Upper lobe of left lung (tissue), 6 donors: Measurements from ENCODE around the gene PPM1J. TPM values are rescaled to one million over a fixed set of nuclear protein-coding genes. Genes with fewer than 3 reads are reported as not detected.

Experiments used
- ATAC-seq, 2 donors: fragments of 200-7000 bp; cut with Tn5 transposase; one replicate each; pipeline ENCODE4 v1.9.1; 2022; ENCODE audit warnings: mild to moderate bottlenecking in 2 of 2, moderate library complexity in 2 of 2; ENCODE audit not compliant: low FRiP score in 2 of 2
- DNase-seq, 2 donors: peaks; one replicate each; pipeline ENCODE4 v3.0.0-alpha.2; 2019 to 2020
- H3K27ac ChIP-seq, 4 donors: fragments of 200-600 bp; sonication (generic); one replicate each; pipeline ENCODE4 v1.5.1; 2016 to 2019
- H3K27me3 ChIP-seq, 4 donors: fragments of 200-600 bp; sonication (generic); one replicate each; pipeline ENCODE4 v1.5.1; 2017 to 2019
- H3K36me3 ChIP-seq, 4 donors: fragments of 200-600 bp; sonication (generic); one replicate each; pipeline ENCODE4 v1.5.1; 2016 to 2019
- H3K4me1 ChIP-seq, 4 donors: fragments of 200-600 bp; sonication (generic); one replicate each; pipeline ENCODE4 v1.5.1; 2018 to 2019
- H3K4me3 ChIP-seq, 4 donors: fragments of 200-600 bp; sonication (generic); one replicate each; pipeline ENCODE4 v1.5.1; 2017 to 2019; ENCODE audit warnings: mild to moderate bottlenecking in 2 of 4, moderate library complexity in 1 of 4
- H3K9me3 ChIP-seq, 4 donors: fragments of 200-600 bp; sonication (generic); one replicate each; pipeline ENCODE4 v1.5.1; 2018 to 2019
- CTCF ChIP-seq, 6 experiments: fragments of 450-650 bp in 4 of 6; fragments of 200-600 bp in 2 of 6; sonication (generic) in 2 of 6; IDR thresholded peaks; one replicate each; pipeline ENCODE4 v1.5.1; 2016 to 2019; ENCODE audit warnings: antibody characterized with exemption in 6 of 6
- EP300 ChIP-seq, 4 donors: sonication (generic); formaldehyde crosslinking; IDR thresholded peaks; one replicate each; pipeline ENCODE4 v1.5.1; 2017; ENCODE audit warnings: antibody characterized with exemption in 4 of 4, control low read depth in 2 of 4
- POLR2A ChIP-seq, 4 donors: fragments of 450-650 bp; IDR thresholded peaks; one replicate each; pipeline ENCODE4 v1.5.1; 2016 to 2017; ENCODE audit warnings: antibody characterized with exemption in 4 of 4, mild to moderate bottlenecking in 2 of 4
- POLR2AphosphoS5 ChIP-seq, 2 donors: sonication (generic); formaldehyde crosslinking; IDR thresholded peaks; one replicate each; pipeline ENCODE4 v1.5.1; 2017; ENCODE audit warnings: antibody characterized with exemption in 2 of 2
- WGBS, 2 donors: methylation state at CpG; one replicate each; pipeline ENCODE4 v1.1.5; 2017 to 2018; 5-methylcytosine and 5-hydroxymethylcytosine counted together
- total RNA-seq, 6 donors: library from RNA; depleted of rRNA in 4 of 6; stranded (reverse); fragments of >200 nt in 4 of 6; gene quantifications; one replicate each; pipeline versions ENCODE4 v1.1.0 to v1.2.1, GENCODE V29; 2016 to 2021
- donor health status: DM: no; HTN: no; CAD: no; lungs with moderate emphysema.
- donor health status: DM: no; HTN: yes; CAD: no; lungs with severe emphysema.

Gene PPM1J
- total RNA-seq, 6 donors from 2014 or later, result 0.55 to 0.91 (median 0.74) TPM; not detected in 1

DNA sequence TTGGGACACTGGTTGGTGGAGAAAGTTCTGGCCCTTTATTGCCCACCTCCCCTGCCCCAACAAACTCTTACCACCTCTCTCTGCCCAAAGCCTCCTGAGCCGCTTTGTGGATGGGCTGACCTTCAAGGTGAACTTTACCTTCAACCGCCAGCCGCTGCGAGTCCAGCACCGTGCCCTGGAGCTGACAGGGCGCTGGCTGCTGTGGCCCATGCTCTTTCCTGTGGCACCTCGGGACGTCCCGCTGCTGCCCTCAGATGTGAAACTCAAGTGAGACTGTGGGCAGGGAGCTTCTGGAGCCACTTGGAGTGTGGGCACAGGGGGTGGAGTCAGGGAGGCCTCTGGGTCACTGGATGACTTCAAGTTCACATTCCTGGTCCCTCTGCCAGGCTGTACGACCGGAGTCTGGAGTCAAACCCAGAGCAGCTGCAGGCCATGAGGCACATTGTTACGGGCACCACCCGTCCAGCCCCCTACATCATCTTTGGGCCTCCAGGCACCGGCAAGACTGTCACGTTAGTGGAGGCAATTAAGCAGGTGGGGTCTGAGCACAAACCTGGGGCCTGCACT lies 20.7 kb downstream of the PPM1J start:
- no peak for TF ChIP-seq POLR2AphosphoS5 (IDR thresholded peaks at IDR 0.05)
- TF ChIP-seq CTCF (IDR thresholded peaks at IDR 0.05), result no peak
- TF ChIP-seq EP300 (IDR thresholded peaks at IDR 0.05), result no peak
- TF ChIP-seq POLR2A (IDR thresholded peaks at IDR 0.05), result no peak
- ATAC-seq, result no peak
- 87 to 89% methylated on average over 7 to 14 of the region's 15 CpGs for WGBS, 2 donors
- Histone ChIP-seq H3K9me3 (no peaks in the 10 kb centered on the region), H3K4me3 (no peak overlapping the region), H3K27me3 (no peaks in the 10 kb centered on the region), H3K36me3 (peaks cover 8 to 99% (median 56%) of the 10 kb centered on the region in 4 donors), H3K4me1 (peaks cover 8 to 16% (median 12%) of the 10 kb centered on the region in 4 donors), H3K27ac (no peak overlapping the region)
- peak in 1 of 2 donors; percentile 50 for DNase-seq

GRCh38 chr1:112693821-112694220 lies 21.3 kb downstream of the PPM1J start:
- DNase-seq (no peak), ATAC-seq (no peak)
- H3K4me1 ChIP-seq, result peaks cover 2 to 10% (median 6%) of the 10 kb centered on the region in 4 donors
- H3K27ac ChIP-seq, result no peak overlapping the region
- H3K9me3 ChIP-seq, result no peaks in the 10 kb centered on the region
- H3K36me3 ChIP-seq, result peaks cover 8 to 97% (median 56%) of the 10 kb centered on the region in 4 donors
- H3K4me3 ChIP-seq, result no peak overlapping the region
- TF ChIP-seq EP300 (IDR thresholded peaks at IDR 0.05) (no peak), CTCF (IDR thresholded peaks at IDR 0.05) (no peak), POLR2AphosphoS5 (IDR thresholded peaks at IDR 0.05) (no peak), POLR2A (IDR thresholded peaks at IDR 0.05) (no peak)
- WGBS, 2 donors, result 86 to 99% methylated on average over 6 of the region's 6 CpGs
- H3K27me3 ChIP-seq, result no peaks in the 10 kb centered on the region

- no peaks in the 10 kb centered on the region for H3K27me3 ChIP-seq
- TF ChIP-seq POLR2A (IDR thresholded peaks at IDR 0.05), result no peak
- no peak for TF ChIP-seq EP300 (IDR thresholded peaks at IDR 0.05)
- no peak for TF ChIP-seq CTCF (IDR thresholded peaks at IDR 0.05)
- no peak for TF ChIP-seq POLR2AphosphoS5 (IDR thresholded peaks at IDR 0.05)
- no peak for ATAC-seq
- 91 to 96% methylated on average over 4 to 5 of the region's 5 CpGs for WGBS, 2 donors
- DNase-seq, result no peak
- no peaks in the 10 kb centered on the region for H3K9me3 ChIP-seq
- H3K36me3 ChIP-seq, result peaks cover 8 to 86% (median 52%) of the 10 kb centered on the region in 4 donors
- H3K27ac ChIP-seq, result no peak overlapping the region
- no peak overlapping the region for H3K4me3 ChIP-seq
- peaks cover 0 to 4% (median 0%) of the 10 kb centered on the region in 4 donors for H3K4me1 ChIP-seq
Observed at GRCh38 chr1:112692681-112693080, 22.5 kb downstream of the PPM1J start.

DNA sequence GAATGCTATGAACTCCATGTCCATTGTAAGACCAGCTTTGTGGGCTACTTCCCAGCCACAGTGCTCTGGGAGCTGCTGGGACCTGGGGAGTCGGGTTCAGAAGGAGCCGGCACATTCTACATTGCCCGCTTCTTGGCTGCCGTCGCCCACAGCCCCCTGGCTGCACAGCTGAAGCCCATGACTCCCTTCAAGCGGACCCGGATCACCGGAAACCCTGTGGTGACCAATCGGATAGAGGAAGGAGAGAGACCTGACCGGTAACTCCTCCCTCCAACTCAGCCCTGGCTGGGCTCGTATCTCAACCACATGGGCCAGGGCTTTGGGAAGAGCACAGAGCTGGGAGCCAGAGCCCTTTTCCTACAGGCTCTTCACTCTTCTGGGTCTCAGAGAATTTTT lies 25.3 kb downstream of the PPM1J start:
- no peak for DNase-seq
- no peaks in the 10 kb centered on the region for H3K9me3 ChIP-seq
- no peaks in the 10 kb centered on the region for H3K27me3 ChIP-seq
- no peak for ATAC-seq
- no peak overlapping the region for H3K4me3 ChIP-seq
- peaks cover 0 to 7% (median 0%) of the 10 kb centered on the region in 4 donors for H3K4me1 ChIP-seq
- TF ChIP-seq POLR2AphosphoS5 (IDR thresholded peaks at IDR 0.05), result no peak
- no peak for TF ChIP-seq EP300 (IDR thresholded peaks at IDR 0.05)
- no peak for TF ChIP-seq CTCF (IDR thresholded peaks at IDR 0.05)
- no peak for TF ChIP-seq POLR2A (IDR thresholded peaks at IDR 0.05)
- 93 to 100% methylated on average over 3 to 11 of the region's 11 CpGs for WGBS, 2 donors
- H3K27ac ChIP-seq, result no peak overlapping the region
- H3K36me3 ChIP-seq, result peaks cover 6 to 58% (median 36%) of the 10 kb centered on the region in 4 donors
